Endothelial cell (in vitro differentiated cells): ENCODE data around the gene ING4. TPM values are rescaled to one million over a fixed set of nuclear protein-coding genes. Genes with fewer than 3 reads are reported as not detected.

Source experiments
- DNase-seq: peaks from one replicate; pipeline ENCODE4 v3.0.0; 2021; ENCODE audit warnings: low spot score
- H3K27ac Mint-ChIP-seq: one replicate; pipeline ENCODE4 v1.8.0; 2021; ENCODE audit warnings: mixed read lengths, inconsistent platforms; ENCODE audit not compliant: unreplicated experiment
- H3K27me3 Mint-ChIP-seq: one replicate; pipeline ENCODE4 v1.8.0; 2021; ENCODE audit warnings: mild to moderate bottlenecking, moderate library complexity, mixed read lengths, inconsistent platforms; ENCODE audit not compliant: unreplicated experiment
- H3K36me3 Mint-ChIP-seq: one replicate; pipeline ENCODE4 v1.8.0; 2021; ENCODE audit warnings: mild to moderate bottlenecking, low read depth, mixed read lengths, inconsistent platforms; ENCODE audit not compliant: unreplicated experiment
- H3K4me1 Mint-ChIP-seq: one replicate; pipeline ENCODE4 v1.8.0; 2021; ENCODE audit warnings: mild to moderate bottlenecking, mixed read lengths, inconsistent platforms; ENCODE audit not compliant: unreplicated experiment
- H3K4me3 Mint-ChIP-seq: one replicate; pipeline ENCODE4 v1.8.0; 2021; ENCODE audit warnings: mild to moderate bottlenecking, mixed read lengths, inconsistent platforms; ENCODE audit not compliant: unreplicated experiment
- H3K9me3 Mint-ChIP-seq: one replicate; pipeline ENCODE4 v1.8.0; 2021; ENCODE audit warnings: mixed read lengths, inconsistent platforms; ENCODE audit not compliant: unreplicated experiment
- total RNA-seq: library from RNA; stranded (reverse); fragmentation: NEBNext Ultra II Directional; extraction: Animal tissue kit (Norgen Biotek cat#: 25700); gene quantifications from one replicate; pipeline ENCODE4 v1.2.1, GENCODE V29; 2021; ENCODE audit not compliant: unreplicated experiment
- TF ChIP-seq, protein P1 (sequence below): fragments of 200-600 bp; sonication (generic); IDR thresholded peaks from one replicate; pipeline ENCODE4 v1.5.0; 2021; ENCODE audit warnings: antibody characterized with exemption; ENCODE audit not compliant: unreplicated experiment

The ING4 gene
- total RNA-seq, 1 donor from 2014 or later, result 41.3 TPM

GRCh38 chr12:6700646-6701051, 37.7 kb upstream of the ING4 start, which contains the start of gene PIANP:
Gene PIANP (minus strand): TSS chr12:6700815. CDS start chr12:6698061, 2,754 bp downstream.
- Mint-ChIP-seq H3K27me3 (peaks cover 26% of the 10 kb centered on the region), H3K4me1 (peaks cover 13% of the 10 kb centered on the region), H3K36me3 (peaks cover 10% of the 10 kb centered on the region), H3K27ac (no peak within 1 kb of the TSS), H3K9me3 (no peaks in the 10 kb centered on the region), H3K4me3 (peak within 1 kb of the TSS; percentile 85)
- peak; percentile 57 for DNase-seq
- TF ChIP-seq, protein P1, sequence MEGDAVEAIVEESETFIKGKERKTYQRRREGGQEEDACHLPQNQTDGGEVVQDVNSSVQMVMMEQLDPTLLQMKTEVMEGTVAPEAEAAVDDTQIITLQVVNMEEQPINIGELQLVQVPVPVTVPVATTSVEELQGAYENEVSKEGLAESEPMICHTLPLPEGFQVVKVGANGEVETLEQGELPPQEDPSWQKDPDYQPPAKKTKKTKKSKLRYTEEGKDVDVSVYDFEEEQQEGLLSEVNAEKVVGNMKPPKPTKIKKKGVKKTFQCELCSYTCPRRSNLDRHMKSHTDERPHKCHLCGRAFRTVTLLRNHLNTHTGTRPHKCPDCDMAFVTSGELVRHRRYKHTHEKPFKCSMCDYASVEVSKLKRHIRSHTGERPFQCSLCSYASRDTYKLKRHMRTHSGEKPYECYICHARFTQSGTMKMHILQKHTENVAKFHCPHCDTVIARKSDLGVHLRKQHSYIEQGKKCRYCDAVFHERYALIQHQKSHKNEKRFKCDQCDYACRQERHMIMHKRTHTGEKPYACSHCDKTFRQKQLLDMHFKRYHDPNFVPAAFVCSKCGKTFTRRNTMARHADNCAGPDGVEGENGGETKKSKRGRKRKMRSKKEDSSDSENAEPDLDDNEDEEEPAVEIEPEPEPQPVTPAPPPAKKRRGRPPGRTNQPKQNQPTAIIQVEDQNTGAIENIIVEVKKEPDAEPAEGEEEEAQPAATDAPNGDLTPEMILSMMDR, result no peak

- peaks cover 13% of the 10 kb centered on the region for H3K4me1 Mint-ChIP-seq
- peak overlapping the region; percentile 85 for H3K4me3 Mint-ChIP-seq
- peak; percentile 43 for DNase-seq
- H3K27me3 Mint-ChIP-seq, result peaks cover 26% of the 10 kb centered on the region
- TF ChIP-seq, protein P1, result no peak
- H3K9me3 Mint-ChIP-seq, result no peaks in the 10 kb centered on the region
- H3K27ac Mint-ChIP-seq, result no peak overlapping the region
- H3K36me3 Mint-ChIP-seq, result peaks cover 10% of the 10 kb centered on the region
These were observed 37.2 kb upstream of the ING4 start for GRCh38 chr12:6699989-6700645.

GRCh38 chr12:6699259-6699988, 36.5 kb upstream of the ING4 start:
- H3K27me3 Mint-ChIP-seq, result peaks cover 25% of the 10 kb centered on the region
- peaks cover 12% of the 10 kb centered on the region for H3K36me3 Mint-ChIP-seq
- peak overlapping the region; percentile 85 for H3K4me3 Mint-ChIP-seq
- DNase-seq, result no peak
- H3K27ac Mint-ChIP-seq, result no peak overlapping the region
- peaks cover 13% of the 10 kb centered on the region for H3K4me1 Mint-ChIP-seq
- TF ChIP-seq, protein P1, result no peak
- no peaks in the 10 kb centered on the region for H3K9me3 Mint-ChIP-seq

DNA sequence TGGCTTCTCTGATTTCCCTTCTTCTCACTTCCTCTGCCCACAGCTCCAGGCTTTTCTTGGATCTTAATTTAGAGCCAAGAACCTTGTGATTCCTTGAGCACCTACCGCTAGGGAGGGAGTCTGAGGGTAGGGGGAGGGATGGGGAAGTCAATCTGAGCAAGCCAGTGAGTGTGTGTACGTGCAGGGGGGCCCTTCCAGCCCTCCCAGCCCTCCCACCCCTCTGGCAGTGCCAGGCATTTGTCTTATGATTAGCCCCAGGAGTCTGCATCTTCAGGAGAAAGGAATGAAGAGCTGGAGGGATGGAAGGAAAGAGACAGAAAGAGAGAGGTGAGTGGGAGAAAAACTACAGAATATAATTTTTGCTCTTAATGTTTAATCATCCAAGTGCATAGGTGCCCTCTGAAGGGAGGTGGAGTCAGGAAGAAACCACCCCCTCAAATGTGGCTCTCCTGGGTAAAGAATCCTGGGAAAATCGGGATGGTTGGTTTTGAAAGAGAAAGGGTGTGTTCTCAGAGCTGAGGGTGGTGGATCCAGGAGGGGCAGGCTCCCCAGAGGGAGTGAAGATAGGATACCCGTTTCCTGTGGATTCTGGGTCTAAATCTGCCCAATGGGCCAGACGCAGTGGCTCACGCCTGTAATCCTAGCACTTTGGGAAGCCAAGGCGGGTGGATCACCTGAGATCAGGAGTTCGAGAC, 35.6 kb upstream of the ING4 start:
- Mint-ChIP-seq H3K27me3 (peaks cover 29% of the 10 kb centered on the region), H3K4me3 (peak overlapping the region; percentile 77), H3K9me3 (no peaks in the 10 kb centered on the region), H3K36me3 (peaks cover 19% of the 10 kb centered on the region), H3K27ac (peak overlapping the region; percentile 9), H3K4me1 (peaks cover 12% of the 10 kb centered on the region)
- no peak for DNase-seq
- TF ChIP-seq, protein P1, result no peak
